HepG2 (cell line): ENCODE data around the gene ZNF79. TPM values are rescaled to one million over a fixed set of nuclear protein-coding genes. Genes with fewer than 3 reads are reported as not detected.

Experiments
- ARNTL ChIP-seq: sonication (generic); formaldehyde crosslinking; IDR thresholded peaks from 2 replicates; pipeline ENCODE4 v1.4.0; 2020; ENCODE audit warnings: mild to moderate bottlenecking, missing genetic modification reagents
- CCDC6 ChIP-seq: sonication (generic); formaldehyde crosslinking; IDR thresholded peaks from 2 replicates; pipeline ENCODE4 v1.8.1; 2022; ENCODE audit warnings: mild to moderate bottlenecking, missing genetic modification reagents, moderate library complexity
- DPF2 ChIP-seq: sonication (generic); formaldehyde crosslinking; IDR thresholded peaks from 2 replicates; pipeline ENCODE4 v1.4.0; 2020; ENCODE audit warnings: mild to moderate bottlenecking, low read depth, missing genetic modification reagents, borderline replicate concordance
- FIP1L1 ChIP-seq: fragments of 200-400 bp; formaldehyde crosslinking; IDR thresholded peaks from 2 replicates; pipeline ENCODE4 v1.6.1; 2018; ENCODE audit warnings: low read depth, mild to moderate bottlenecking, low read length, moderate library complexity, borderline replicate concordance; ENCODE audit not compliant: insufficient read depth
- FOXA1 ChIP-seq, 2 experiments: fragments of 450-650 bp in 1 of 2; sonication (generic) in 1 of 2; formaldehyde crosslinking in 1 of 2; IDR thresholded peaks; 2 replicates each; pipeline versions ENCODE4 v1.4.0 to v1.6.1; 2016 to 2020; ENCODE audit warnings: missing genetic modification reagents in 1 of 2
- GLI4 ChIP-seq: sonication (generic); formaldehyde crosslinking; IDR thresholded peaks from 2 replicates; pipeline ENCODE4 v1.5.1; 2020; ENCODE audit warnings: missing genetic modification reagents, mild to moderate bottlenecking, moderate library complexity, borderline replicate concordance
- HDAC6 ChIP-seq: fragments of 200-600 bp; sonication (generic); IDR thresholded peaks from 2 replicates; pipeline ENCODE4 v1.7.0; 2017; ENCODE audit warnings: mild to moderate bottlenecking, antibody characterized with exemption, low read length, low read depth
- HNF4A ChIP-seq: sonication (generic); formaldehyde crosslinking; IDR thresholded peaks from 2 replicates; pipeline ENCODE4 v1.4.0; 2020; ENCODE audit warnings: missing genetic modification reagents
- HNRNPL ChIP-seq: fragments of 200-400 bp; formaldehyde crosslinking; IDR thresholded peaks from 2 replicates; pipeline ENCODE4 v1.6.1; 2017; ENCODE audit warnings: mild to moderate bottlenecking, low read depth, low read length
- NR1H2 ChIP-seq: sonication (generic); formaldehyde crosslinking; IDR thresholded peaks from 2 replicates; pipeline ENCODE4 v1.8.1; 2022; ENCODE audit warnings: low read depth, missing genetic modification reagents, borderline replicate concordance
- NR2F1 ChIP-seq, 2 experiments: fragments of 450-650 bp in 1 of 2; formaldehyde crosslinking in 1 of 2; IDR thresholded peaks; 2 replicates each; pipeline versions ENCODE4 v1.5.0 to v1.6.1; 2016 to 2020; ENCODE audit warnings: mild to moderate bottlenecking in 1 of 2, missing compliant biosample characterization in 1 of 2, missing genetic modification reagents in 1 of 2, moderate library complexity in 1 of 2
- PRPF4 ChIP-seq: fragments of 200-400 bp; formaldehyde crosslinking; IDR thresholded peaks from 2 replicates; pipeline ENCODE4 v1.6.1; 2016; ENCODE audit warnings: low read length, low read depth; ENCODE audit not compliant: poor library complexity, severe bottlenecking
- RFXAP ChIP-seq: sonication (generic); formaldehyde crosslinking; IDR thresholded peaks from 2 replicates; pipeline ENCODE4 v1.4.0; 2020; ENCODE audit warnings: missing genetic modification reagents, borderline replicate concordance
- TSC22D2 ChIP-seq: sonication (generic); formaldehyde crosslinking; IDR thresholded peaks from 2 replicates; pipeline ENCODE4 v1.5.1; 2020; ENCODE audit warnings: missing genetic modification reagents, mild to moderate bottlenecking, borderline replicate concordance
- YEATS4 ChIP-seq: sonication (generic); formaldehyde crosslinking; IDR thresholded peaks from 2 replicates; pipeline ENCODE4 v1.4.0; 2020; ENCODE audit warnings: missing genetic modification reagents, borderline replicate concordance
- ZNF678 ChIP-seq: sonication (generic); formaldehyde crosslinking; IDR thresholded peaks from 2 replicates; pipeline ENCODE4 v1.4.0; 2020; ENCODE audit warnings: mild to moderate bottlenecking, missing genetic modification reagents
- ZNF788 ChIP-seq: sonication (generic); formaldehyde crosslinking; IDR thresholded peaks from 2 replicates; pipeline ENCODE4 v1.5.0; 2020; ENCODE audit warnings: mild to moderate bottlenecking, missing genetic modification reagents, borderline replicate concordance
- ZNF816 ChIP-seq: sonication (generic); formaldehyde crosslinking; IDR thresholded peaks from 2 replicates; pipeline ENCODE4 v1.8.0; 2022; ENCODE audit warnings: missing genetic modification reagents, mild to moderate bottlenecking, borderline replicate concordance
- polyA plus RNA-seq, 8 experiments: library from polyadenylated mRNA; depleted of rRNA in 3 of 8; stranded (reverse) in 7 of 8; unstranded in 1 of 8; fragments of >200 nt; fragmentation: Illumina TruSeq in 4 of 8; extraction: Trizol in 4 of 8; gene quantifications; 2 replicates each; pipeline versions ENCODE4 v1.2.1 to v1.2.3, GENCODE V29; 2011 to 2016; ENCODE audit warnings: low read depth in 4 of 8, missing spikeins in 1 of 8, mixed read lengths in 1 of 8; ENCODE audit not compliant: insufficient read depth in 1 of 8
- total RNA-seq, 5 experiments: library from RNA; depleted of rRNA; stranded (reverse); fragments of >200 nt; fragmentation: Illumina TruSeq; extraction: Trizol; gene quantifications; 2 replicates each; pipeline ENCODE4 v1.2.3, GENCODE V29; 2016; ENCODE audit warnings: low read depth in 1 of 5
- TF ChIP-seq, protein P1 (sequence below): sonication (generic); formaldehyde crosslinking; conservative IDR thresholded peaks from 2 replicates; pipeline ENCODE4 v1.8.0; 2022; ENCODE audit warnings: low read depth, missing genetic modification reagents
- TF ChIP-seq, protein P2 (sequence below): sonication (generic); formaldehyde crosslinking; IDR thresholded peaks from 2 replicates; pipeline ENCODE4 v1.4.0; 2020; ENCODE audit warnings: low read depth, mild to moderate bottlenecking, missing genetic modification reagents
- TF ChIP-seq, protein P3 (sequence below): IDR thresholded peaks from 2 replicates; pipeline ENCODE4 v1.6.1; 2016; ENCODE audit warnings: mild to moderate bottlenecking
- TF ChIP-seq, protein P4 (sequence below): sonication (generic); formaldehyde crosslinking; IDR thresholded peaks from 2 replicates; pipeline ENCODE4 v1.4.0; 2020; ENCODE audit warnings: missing genetic modification reagents
- TF ChIP-seq, protein P5 (sequence below): sonication (generic); formaldehyde crosslinking; IDR thresholded peaks from 2 replicates; pipeline ENCODE4 v1.4.0; 2020; ENCODE audit warnings: mild to moderate bottlenecking, low read depth, missing genetic modification reagents

The ZNF79 gene
- total and polyA plus RNA-seq, 2 of the 13 experiments (the other 11 are each of a cell fraction or from before 2014, with no cell fraction given): 3.7 to 8.1 TPM

DNA sequence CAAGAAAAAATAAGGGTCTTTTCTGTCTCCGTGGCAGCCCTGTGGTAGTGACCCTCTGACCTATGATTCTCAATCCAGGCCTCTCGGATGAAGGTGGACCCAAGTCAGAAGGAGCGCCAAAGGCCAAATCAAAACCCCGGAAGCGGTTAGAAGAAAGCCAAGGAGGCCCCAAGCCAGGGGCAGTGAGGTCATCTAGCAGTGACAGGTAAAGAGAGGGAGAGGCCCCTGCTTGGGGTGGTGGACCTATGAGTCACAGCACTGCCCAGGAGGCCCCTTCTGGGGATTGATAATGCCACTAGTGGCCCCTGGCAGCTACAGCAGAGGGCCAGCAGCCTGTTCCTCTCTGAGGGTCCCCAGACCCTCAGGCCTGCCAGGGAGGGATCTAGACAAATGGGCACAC lies 33.6 kb upstream of the ZNF79 start (continued):
- TF ChIP-seq, protein P1, sequence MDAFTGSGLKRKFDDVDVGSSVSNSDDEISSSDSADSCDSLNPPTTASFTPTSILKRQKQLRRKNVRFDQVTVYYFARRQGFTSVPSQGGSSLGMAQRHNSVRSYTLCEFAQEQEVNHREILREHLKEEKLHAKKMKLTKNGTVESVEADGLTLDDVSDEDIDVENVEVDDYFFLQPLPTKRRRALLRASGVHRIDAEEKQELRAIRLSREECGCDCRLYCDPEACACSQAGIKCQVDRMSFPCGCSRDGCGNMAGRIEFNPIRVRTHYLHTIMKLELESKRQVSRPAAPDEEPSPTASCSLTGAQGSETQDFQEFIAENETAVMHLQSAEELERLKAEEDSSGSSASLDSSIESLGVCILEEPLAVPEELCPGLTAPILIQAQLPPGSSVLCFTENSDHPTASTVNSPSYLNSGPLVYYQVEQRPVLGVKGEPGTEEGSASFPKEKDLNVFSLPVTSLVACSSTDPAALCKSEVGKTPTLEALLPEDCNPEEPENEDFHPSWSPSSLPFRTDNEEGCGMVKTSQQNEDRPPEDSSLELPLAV (CRISPR knock-in tag): no peak
- TF ChIP-seq HDAC6: no peak
- no peak for TF ChIP-seq GLI4 (CRISPR knock-in tag)
- peak; percentile 96 to 98 for TF ChIP-seq NR2F1 (CRISPR knock-in tag; IDR thresholded peaks at IDR 0.05)
- TF ChIP-seq, protein P2, sequence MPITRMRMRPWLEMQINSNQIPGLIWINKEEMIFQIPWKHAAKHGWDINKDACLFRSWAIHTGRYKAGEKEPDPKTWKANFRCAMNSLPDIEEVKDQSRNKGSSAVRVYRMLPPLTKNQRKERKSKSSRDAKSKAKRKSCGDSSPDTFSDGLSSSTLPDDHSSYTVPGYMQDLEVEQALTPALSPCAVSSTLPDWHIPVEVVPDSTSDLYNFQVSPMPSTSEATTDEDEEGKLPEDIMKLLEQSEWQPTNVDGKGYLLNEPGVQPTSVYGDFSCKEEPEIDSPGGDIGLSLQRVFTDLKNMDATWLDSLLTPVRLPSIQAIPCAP (CRISPR knock-in tag): no peak
- TF ChIP-seq, protein P3, sequence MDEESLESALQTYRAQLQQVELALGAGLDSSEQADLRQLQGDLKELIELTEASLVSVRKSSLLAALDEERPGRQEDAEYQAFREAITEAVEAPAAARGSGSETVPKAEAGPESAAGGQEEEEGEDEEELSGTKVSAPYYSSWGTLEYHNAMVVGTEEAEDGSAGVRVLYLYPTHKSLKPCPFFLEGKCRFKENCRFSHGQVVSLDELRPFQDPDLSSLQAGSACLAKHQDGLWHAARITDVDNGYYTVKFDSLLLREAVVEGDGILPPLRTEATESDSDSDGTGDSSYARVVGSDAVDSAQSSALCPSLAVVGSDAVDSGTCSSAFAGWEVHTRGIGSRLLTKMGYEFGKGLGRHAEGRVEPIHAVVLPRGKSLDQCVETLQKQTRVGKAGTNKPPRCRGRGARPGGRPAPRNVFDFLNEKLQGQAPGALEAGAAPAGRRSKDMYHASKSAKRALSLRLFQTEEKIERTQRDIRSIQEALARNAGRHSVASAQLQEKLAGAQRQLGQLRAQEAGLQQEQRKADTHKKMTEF: peak; percentile 89
- peak; percentile 86; the same call in 1 of the 2 replicates for TF ChIP-seq HNRNPL
- TF ChIP-seq PRPF4: no peak
- peak; percentile 61; the same call in 1 of the 2 replicates for TF ChIP-seq DPF2 (CRISPR knock-in tag)
- peak; percentile 87 for TF ChIP-seq ZNF788 (CRISPR knock-in tag)
- peak; percentile 10; the same call in 1 of the 2 replicates for TF ChIP-seq YEATS4 (CRISPR knock-in tag)
- no peak for TF ChIP-seq CCDC6 (CRISPR knock-in tag)
- no peak for TF ChIP-seq ZNF816 (CRISPR knock-in tag)
- TF ChIP-seq, protein P4, sequence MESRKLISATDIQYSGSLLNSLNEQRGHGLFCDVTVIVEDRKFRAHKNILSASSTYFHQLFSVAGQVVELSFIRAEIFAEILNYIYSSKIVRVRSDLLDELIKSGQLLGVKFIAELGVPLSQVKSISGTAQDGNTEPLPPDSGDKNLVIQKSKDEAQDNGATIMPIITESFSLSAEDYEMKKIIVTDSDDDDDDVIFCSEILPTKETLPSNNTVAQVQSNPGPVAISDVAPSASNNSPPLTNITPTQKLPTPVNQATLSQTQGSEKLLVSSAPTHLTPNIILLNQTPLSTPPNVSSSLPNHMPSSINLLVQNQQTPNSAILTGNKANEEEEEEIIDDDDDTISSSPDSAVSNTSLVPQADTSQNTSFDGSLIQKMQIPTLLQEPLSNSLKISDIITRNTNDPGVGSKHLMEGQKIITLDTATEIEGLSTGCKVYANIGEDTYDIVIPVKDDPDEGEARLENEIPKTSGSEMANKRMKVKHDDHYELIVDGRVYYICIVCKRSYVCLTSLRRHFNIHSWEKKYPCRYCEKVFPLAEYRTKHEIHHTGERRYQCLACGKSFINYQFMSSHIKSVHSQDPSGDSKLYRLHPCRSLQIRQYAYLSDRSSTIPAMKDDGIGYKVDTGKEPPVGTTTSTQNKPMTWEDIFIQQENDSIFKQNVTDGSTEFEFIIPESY (CRISPR knock-in tag): peak; percentile 36; the same call in 1 of the 2 replicates
- no peak for TF ChIP-seq ZNF678 (CRISPR knock-in tag)
- no peak for TF ChIP-seq FIP1L1
- no peak; the same call in 1 of the 2 replicates for TF ChIP-seq ARNTL
- 0 out of 2 replicates have a peak, but pooled peaks have one; percentile 38 for TF ChIP-seq RFXAP (CRISPR knock-in tag)
- TF ChIP-seq NR1H2 (CRISPR knock-in tag): no peak
- TF ChIP-seq, protein P5, sequence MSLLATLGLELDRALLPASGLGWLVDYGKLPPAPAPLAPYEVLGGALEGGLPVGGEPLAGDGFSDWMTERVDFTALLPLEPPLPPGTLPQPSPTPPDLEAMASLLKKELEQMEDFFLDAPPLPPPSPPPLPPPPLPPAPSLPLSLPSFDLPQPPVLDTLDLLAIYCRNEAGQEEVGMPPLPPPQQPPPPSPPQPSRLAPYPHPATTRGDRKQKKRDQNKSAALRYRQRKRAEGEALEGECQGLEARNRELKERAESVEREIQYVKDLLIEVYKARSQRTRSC (CRISPR knock-in tag): no peak
- TF ChIP-seq FOXA1 (IDR thresholded peaks at IDR 0.05): no peak
- TF ChIP-seq FOXA1 (CRISPR knock-in tag; IDR thresholded peaks at IDR 0.05): peak; percentile 44; the same call in 1 of the 2 replicates
- TF ChIP-seq TSC22D2: 0 out of 2 replicates have a peak, but pooled peaks have one; percentile 40
- peak; percentile 76 for TF ChIP-seq HNF4A (CRISPR knock-in tag)
